DMS 273 treated with DMSO at 0.1 percent for 48 hours (cell line): ENCODE data around the gene LOXL1.
"Not testable (repeated sequence)": the region's sequence is repeated elsewhere in the genome, so short reads cannot be mapped to it uniquely, and the experiment has no call there.

Experiments
- DNase-seq: peaks from one replicate; lab custom pipeline; 2025; lab: John Stamatoyannopoulos, UW

The LOXL1 gene

GRCh38 chr15:73954188-73955145 lies 28.2 kb downstream of the LOXL1 start:
- no peak for DNase-seq

GRCh38 chr15:73955326-73955725 lies 29.1 kb downstream of the LOXL1 start:
- no peak for DNase-seq

DNA sequence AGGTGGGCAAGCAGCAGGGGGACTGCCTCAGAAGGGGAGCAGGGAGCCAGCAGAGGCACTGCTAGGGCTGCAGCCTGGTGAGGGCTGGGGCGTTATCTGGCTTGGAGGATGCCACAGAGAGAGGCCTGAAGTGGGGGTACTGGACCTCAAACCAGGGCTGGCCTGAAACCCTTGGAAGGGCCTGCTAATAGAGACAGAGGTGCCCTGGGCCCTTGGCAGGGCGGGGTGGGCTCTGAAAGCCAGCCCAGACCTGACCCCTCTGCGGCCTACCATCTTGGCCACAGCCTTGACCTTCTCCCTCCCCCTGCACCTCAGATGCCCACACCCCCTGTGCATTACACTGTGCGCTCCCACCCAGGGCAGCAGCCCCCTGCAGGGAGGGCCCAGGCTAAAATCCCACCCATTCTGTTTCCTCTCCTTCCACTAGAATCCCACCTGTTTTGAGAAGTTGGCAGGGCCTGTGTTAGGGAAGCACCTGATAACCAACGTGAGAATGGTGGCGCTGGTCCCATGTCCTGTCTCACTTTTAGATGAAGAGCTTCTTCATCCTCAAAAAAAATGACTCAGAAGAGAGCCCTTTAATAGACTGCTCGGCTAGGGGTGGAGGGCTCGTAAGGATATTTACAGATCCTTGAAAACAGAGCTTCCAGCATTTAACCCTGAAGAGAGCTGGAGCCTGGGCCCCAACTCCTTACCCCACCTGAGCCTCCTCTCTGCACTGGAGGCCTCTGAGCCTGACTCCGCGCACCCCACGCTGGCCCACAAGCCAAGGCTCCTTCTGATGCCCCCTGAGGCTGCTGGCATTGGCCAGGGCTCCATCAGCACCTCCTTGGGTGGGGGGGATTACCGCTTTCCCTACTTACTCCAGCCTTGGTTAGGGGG lies 29.8 kb downstream of the LOXL1 start:
- DNase-seq: no peak

DNA sequence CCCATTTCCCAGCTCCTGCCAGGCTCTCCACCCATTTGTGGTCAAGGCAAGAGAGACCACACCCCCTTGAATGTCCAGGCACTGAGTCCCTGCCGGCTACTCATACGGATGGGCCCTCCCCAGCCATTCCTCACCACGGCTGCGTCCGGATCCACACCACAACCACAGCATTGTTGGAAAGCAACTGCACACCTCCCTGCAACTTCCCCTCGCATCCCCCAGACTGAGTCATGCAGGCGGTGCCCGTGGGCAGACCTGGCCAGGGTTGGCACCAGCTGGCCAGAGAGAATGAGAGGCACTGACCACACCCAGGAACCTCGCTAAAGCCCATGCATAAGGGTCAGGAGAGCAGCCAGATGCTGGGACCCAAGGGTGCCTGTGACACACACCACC lies 30.5 kb downstream of the LOXL1 start:
- no peak for DNase-seq

GRCh38 chr15:73957276-73957675 lies 31.0 kb downstream of the LOXL1 start:
- DNase-seq: no peak

DNA sequence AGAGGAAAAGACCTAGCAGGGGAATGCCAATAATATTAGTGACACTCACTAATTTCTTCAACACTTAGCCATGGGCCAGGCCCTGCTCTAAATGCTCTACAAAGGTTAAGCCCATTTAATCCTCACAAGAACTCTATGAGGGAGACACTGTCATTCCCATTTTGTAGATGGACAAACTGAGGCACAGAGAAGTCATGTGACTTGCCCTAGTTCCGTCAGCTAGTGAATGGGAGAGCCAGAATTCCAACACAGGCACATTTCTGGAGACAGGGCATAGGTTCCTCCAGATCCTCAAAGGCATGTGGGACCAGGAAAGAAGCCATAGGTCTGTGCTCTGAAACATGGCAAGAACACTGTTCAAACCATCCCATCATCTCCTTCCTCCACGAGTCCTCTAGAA lies 31.5 kb downstream of the LOXL1 start:
- no peak for DNase-seq

GRCh38 chr15:73959012-73959581 lies 32.8 kb downstream of the LOXL1 start:
- peak; percentile 65 for DNase-seq

- DNase-seq: no peak
These were observed 33.5 kb downstream of the LOXL1 start for GRCh38 chr15:73959801-73960200.

GRCh38 chr15:73960472-73961070 lies 34.3 kb downstream of the LOXL1 start:
- not testable (repeated sequence) for DNase-seq

- DNase-seq: no peak
These were observed 36.2 kb downstream of the LOXL1 start for GRCh38 chr15:73962433-73962832.

DNA sequence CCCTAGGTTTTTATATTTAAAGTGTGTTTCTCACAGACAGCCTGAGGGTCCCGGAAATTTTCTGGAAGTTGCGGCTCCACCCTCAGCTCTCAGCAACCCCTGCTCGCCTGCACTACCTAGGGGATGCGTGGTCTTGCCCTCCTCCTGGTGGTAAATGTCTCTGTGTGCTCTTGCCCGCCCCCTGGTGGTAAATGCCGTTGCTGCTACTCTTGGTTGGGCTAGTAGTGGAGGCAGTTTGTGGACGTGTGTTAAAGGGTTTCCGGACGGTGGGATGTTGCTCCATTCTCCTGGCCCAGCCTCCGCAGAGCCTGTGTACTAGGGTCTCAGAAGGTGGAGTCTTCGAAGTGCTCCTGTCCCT lies 38.5 kb downstream of the LOXL1 start:
- DNase-seq: no peak

DNA sequence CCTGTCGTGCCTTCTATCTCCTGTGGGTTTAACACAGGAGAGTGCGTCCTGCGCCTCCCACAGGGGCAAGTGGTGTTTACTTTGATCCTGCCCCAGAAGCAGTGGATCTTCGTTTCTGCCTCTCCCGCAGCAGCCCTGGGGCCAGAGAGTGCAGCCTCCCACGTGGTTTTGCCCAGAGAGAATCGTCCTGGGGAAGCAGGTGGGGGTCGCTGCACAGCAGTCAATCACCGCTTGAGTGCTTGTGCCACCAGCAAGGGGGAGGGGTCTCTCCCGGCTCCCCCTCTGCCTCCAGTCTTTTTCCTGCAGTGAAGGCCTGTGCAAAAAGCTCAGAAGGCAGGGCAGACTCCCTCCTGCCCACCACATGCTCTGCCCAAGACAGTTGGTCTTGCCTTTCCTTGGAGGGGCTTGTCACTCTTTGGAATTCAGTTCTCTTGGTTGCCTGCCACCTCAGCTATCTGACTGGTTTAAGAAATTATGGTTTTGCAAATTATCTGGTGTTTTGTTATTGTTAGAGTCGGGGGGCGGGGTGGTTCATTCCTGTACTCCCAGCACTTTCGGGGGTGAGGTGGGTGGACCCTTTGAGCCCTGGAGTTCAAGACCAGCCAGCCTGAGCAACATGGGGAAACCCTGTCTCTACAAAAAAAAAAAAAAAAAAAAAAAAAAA lies 39.0 kb downstream of the LOXL1 start:
- no peak for DNase-seq

DNA sequence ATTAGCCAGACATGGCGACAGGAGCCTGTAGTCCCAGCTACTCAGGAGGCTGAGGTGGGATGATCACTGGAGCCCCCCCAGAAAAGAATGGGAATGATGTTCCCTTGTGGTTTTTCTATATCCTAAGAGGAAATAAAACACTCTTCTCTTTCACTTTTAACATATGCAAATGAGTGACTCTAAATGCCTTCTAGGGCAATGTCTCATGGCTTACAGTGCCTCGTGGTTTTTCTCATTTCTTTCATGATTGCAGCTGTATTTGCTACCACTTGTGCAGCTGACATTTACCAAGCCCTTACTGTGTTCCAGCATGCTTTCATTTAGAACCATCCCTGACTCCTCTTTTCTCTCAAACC lies 39.5 kb downstream of the LOXL1 start:
- DNase-seq: no peak

DNA sequence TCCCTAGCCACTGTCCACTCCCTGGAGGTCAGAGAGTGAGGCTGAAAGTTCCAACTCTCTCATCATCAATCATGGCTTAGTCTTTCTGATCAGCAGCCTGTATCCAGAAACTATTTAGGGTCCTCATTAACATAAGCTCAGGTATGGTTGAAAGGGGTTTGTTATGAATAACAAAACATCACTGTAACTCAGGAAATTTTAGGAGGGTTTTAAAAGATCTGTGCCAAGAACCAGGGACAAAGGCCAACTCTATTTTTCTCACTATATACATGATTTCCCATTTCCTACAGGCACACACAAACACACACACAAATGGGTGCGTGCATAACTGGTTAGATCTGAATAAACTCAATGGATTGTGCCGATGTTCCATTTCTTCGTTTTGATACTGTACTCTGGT lies 42.2 kb downstream of the LOXL1 start:
- DNase-seq: no peak

DNA sequence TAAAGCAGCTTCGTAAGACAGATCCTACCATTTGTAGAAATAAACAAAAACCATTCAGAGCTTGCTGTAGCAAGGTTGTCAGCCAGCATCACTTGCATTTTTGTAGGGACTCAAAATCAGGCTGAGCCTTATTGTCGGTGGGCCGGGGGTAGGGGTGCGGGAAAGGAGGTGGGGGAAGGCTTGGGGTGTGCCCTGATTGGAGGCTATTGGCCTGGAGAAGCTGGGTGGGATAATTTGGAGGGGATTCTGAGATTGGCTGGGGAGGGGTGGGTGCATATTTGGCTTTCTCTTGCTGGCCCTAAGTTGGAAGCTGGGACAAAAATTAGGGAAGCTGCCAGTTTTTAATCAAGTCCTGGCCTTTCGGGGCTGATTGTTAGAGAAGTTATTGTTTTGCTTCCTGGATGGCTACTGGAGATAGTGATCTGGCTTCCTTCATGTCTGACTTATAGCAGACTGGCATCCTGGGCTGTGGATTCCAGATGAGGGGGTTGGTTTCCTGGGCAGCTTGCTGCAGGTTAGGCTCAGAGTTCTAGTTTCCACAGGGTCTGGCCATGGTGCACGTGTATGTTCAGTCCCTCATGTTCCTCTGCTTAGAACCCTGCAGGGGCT lies 43.0 kb downstream of the LOXL1 start:
- no peak for DNase-seq

- peak; percentile 23 for DNase-seq
These were observed 46.9 kb downstream of the LOXL1 start for GRCh38 chr15:73972984-73973682.

GRCh38 chr15:73973683-73974200 lies 47.5 kb downstream of the LOXL1 start:
- DNase-seq: not testable (repeated sequence)

DNA sequence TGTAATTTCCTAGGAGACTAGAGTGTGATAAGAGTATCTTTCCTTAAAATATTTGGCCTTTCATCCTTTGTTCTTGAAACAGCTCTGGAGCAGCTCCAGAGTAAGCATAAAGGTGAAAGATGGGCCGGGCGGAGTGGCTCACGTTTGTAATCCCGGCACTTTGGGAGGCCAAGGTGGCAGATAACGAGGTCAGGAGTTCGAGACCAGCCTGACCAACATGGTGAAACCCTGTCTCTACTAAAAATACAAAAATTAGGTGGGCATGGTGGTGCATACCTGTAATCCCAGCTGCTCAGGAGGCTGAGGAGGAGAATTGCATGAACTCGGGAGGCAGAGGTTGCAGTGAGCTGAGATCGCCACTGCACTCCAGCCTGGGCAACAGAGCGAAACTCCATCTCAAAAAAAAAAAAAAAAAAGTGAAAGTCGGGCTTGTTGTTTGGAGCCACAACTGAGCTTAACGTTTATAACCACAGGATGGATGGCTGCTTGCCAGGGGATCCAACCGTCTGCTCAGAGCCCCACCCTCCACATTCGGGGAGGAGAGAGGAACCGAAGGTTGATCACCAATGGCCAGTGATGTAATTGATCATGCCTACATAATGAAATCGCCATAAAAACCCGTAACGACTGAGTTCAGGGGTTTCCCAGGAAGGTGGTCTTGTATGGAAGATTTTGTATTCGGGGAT lies 49.3 kb downstream of the LOXL1 start:
- DNase-seq: not testable (repeated sequence)

DNA sequence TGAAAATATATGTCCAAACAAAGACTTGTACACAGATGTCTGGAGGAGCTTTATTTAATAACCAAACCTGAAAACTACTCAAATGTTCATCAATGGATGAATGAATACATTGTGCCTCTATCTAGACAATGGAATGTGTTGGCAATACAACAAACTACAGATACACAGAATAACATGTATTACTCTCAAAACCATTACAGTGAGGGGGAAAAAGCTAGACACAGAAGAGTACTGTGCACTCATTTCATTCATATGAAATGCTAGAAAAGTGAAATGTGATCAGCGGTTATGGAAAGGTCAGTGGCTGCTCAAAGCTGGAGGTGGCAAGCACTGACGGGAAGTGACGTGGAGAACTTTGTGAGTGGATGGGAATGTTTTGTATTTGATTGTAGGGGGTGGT lies 52.6 kb downstream of the LOXL1 start:
- DNase-seq: no peak

- DNase-seq: no peak
These were observed 53.4 kb downstream of the LOXL1 start for GRCh38 chr15:73979636-73980035.
